Endothelial cell of hepatic sinusoid (primary cell): ENCODE results near the gene RERE.
"Not testable (repeated sequence)": the region's sequence is repeated elsewhere in the genome, so short reads cannot be mapped to it uniquely, and the experiment has no call there.

ENCODE experiments used
- in situ Hi-C: cut with HindIII; loops from 2 replicates; pipeline ENCODE4 v1.10.0; 2017; ENCODE audit warnings: low sequenced_read_pairs

The RERE gene

DNA sequence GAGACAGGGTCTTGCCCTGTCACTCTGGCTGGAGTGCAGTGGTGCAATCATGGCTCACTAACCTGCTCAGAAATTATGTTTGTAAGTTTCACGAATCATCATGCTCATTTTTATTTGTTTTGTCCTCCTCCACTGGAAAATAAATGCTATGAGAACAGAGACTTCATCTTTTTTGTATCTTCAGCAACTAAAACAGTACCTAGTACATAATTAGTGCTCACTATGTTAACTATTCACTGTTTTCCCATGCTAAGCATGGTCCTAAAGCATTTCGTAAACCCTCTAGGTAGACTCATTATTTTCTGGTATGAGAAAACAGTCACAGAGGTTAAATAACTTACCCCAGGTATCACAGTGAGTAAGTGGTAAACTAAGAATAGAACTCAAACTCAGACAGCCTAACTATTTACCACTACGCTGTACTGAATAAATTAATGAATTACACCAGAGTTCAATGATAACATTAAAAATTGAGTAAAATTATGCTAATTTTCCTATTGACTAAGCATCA lies 118.4 kb downstream of the RERE start:
- in situ Hi-C loops, result no loop called here

DNA sequence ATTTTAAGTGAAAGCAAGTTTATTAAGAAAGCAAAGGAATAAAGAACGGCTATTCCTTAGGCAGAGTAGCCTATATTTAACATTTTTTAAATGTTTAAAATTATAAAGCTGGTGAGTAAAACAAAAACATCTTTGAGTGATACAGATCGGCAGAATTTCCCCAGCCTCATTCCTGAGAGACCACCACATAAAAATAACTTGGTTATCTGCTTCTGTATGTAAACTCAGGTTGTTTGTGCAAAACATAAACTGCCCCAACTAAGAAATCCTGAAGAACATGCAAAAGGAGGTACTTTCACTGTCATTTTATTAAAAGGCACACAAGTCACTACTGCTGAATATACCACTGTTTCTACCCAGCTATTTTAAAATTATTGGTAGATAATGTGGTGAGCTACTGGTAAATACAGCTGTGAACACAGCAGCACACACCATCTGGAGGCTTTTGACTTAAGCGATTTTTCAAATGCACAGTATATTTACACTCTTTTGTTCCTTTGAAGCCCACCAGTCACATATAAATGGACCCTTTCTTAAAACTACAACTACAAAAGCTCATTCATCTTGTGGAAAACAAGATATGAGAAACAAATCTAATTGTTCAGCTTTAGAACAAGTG lies 119.3 kb downstream of the RERE start:
- in situ Hi-C loops, result no loop called here

DNA sequence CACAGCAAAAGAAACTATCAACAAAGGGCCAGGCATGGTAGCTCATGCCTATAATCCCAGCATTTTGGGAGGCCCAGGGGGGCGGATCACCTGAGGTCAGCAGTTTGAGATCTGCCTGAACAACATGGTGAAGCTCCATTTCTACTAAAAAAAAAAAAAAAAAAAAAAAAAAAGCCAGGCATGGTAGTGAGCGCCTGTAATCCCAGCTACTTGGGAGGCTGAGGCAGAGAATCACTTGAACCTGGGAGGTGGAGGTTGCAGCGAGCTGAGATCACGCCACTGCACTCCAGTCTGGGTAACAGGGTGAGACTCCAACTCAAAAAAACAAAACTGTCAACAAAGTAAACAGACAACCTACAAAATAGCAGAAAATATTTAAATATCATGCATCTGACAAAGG lies 122.0 kb downstream of the RERE start:
- in situ Hi-C loops, result not testable (repeated sequence)

DNA sequence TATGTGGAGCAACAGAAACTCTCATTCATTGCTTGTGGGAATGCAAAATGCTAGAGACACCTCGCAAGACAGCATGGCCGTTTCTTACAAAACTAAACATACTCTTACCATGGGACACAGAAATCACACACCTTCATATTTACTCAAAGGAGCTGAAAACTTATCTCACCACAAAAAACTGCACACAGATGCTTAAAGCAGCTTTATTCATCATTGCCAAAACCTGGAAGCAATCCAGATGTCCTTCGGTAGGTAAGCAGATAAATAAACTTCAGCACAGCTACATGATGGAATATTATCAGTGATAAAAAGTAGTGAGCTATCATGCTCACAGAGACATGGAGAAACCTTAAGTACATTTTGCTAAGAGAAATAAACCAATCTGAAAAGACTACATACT lies 124.3 kb downstream of the RERE start:
- in situ Hi-C loops, result no loop called here

- in situ Hi-C loops, result no loop called here
These were observed 125.8 kb downstream of the RERE start for GRCh38 chr1:8691662-8692061.

GRCh38 chr1:8690253-8690525 lies 127.3 kb downstream of the RERE start:
- in situ Hi-C loops, result no loop called here

DNA sequence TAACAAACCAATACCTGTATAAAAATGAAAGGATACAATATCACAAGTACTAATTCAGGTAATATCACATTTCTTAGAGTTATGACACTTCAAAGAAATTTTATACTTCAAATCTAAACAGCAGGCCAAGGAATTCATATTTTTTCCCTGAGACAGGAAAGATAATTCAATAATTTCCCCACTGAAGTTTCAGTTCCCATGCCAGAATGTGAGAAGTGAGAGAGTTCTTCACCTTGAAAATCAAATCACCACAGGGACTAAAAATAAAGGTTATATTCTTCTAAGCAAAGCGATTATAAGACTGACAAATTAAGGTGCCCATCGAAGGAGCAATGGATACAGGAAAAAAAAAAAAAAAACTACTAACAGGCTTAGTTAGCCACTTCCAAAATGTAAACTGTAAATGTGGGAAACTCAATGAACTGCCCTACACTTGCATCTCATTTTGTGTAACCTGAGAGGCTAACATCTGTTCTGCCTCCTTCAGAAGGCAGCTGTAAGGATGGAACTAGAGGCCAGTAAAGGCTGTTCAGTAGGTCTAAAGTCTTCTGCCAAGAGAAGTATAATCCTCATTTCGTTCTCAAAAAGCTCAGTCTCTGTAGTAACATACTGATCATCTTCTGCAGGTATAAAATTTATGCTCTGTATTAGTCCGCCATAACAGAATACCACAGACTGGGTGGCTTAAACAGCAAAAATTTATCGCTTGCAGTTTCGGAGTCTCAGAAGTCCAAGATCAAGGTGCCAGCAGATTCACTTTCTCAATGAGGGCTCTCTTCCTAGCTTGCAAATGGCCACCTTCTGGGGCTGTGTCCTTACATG lies 127.8 kb downstream of the RERE start:
- in situ Hi-C loops, result no loop called here

- in situ Hi-C loops, result no loop called here
These were observed 129.9 kb downstream of the RERE start for GRCh38 chr1:8687538-8687937.

- in situ Hi-C loops, result no loop called here
These were observed 130.4 kb downstream of the RERE start for GRCh38 chr1:8687039-8687438.

DNA sequence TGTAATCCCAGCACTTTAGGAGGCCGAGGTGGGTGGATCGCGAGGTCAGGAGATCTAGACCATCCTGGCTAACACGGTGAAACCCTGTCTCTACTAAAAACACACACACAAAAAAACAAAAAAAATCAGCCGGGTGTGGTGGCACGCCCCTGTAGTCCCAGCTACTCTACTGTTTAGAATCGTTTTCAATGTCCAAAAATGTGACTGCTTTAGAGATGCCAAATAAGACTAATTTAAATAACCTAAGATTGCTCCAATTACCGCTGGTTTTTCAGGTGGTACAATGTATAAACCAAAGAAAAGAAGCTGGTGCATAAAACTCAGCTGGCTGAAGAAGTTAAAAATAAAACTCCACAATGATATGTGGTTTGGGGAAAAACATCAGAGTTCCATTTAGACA lies 132.0 kb downstream of the RERE start:
- in situ Hi-C loops, result no loop called here

DNA sequence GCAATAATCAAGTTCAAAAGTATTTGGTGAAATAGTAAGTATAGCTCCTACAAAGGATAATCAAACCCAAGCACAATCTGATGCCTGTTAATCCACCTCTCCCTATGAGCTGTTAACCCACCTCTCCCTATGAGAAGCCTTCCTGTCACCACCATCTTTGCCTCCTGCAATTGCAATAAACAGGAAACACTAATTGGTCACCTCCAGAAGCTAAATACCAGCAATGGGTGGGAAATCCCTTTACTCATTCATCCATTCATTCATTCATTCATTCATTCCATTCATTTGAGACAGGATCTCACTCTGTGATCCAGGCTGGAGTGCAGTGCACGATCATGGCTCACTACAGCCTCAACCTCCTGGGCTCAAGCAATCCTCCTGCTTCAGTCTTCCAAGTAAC lies 132.8 kb downstream of the RERE start:
- in situ Hi-C loops, result no loop called here

- in situ Hi-C loops, result no loop called here
These were observed 134.9 kb downstream of the RERE start for GRCh38 chr1:8682573-8682972.

DNA sequence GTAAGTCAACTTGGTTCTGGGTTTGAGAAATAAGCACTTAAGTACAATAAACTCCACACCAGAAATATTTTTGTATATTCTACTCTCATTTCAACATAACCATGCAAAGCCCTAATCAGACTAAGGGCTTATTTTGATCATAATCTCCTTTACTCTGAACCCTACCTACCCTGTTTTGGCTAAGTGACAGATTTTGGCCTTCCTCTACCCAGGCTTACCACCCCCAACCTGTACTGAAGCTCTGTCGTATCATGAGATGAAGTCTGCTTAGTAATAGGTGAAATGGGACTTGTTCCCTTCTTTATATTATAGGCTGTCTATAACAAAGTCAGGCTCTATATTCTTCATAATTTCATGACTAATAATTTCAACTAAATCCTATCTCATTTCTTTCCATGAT lies 135.5 kb downstream of the RERE start:
- in situ Hi-C loops, result no loop called here

GRCh38 chr1:8680664-8681650 lies 136.5 kb downstream of the RERE start:
- in situ Hi-C loops, result no loop called here

DNA sequence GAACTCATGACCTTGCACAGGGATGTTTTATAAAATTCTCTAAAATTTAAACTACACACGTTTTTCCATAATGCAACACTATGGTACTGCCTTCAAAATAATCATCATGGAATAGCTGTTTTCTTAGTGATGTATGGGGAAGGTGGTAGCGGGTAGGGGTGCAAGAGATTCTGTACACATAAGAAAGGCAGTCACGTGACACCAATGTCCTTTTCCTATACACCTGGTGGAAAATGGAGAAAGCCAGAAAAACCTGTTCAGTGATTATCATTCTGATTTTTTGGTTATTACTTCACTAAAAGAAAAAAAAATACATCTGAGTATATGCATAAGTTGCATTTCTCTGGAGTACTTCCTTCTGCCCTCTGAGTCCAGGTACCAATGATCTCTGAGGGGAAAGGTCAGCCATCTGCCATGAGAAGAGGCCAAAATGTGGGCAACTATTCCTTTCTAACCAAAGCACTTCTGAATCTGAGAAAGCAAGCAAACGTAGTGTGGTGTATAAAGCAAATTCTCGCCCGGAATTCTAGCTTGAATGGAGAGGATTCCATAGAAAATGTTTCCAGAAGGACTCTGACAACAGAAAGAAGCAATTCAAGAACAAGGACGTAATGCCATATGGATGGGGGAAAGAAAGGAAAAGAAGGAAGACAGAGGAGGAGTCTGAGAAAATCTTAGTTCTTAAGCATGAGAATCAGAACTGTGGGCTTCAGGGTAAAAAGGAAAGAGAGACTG lies 137.3 kb downstream of the RERE start:
- in situ Hi-C loops, result no loop called here

DNA sequence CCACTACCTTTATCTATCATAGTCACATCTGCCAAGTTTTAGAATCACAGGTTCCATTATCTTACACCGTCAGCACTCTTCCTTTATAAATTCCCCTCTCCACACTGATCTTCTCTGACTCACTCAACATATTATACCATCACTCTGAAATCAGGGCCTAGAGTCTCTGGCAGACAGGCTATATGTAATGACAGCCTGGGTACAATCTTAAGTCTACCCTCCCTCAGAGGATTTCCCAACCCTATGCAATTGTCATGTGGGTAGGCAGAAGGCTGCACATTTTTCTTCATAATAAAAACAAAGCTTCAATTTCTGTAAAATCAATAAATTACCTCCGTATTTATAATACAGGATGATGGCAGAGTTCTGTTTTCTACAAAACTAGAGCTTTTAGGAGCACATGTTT lies 138.0 kb downstream of the RERE start:
- in situ Hi-C loops, result no loop called here

- in situ Hi-C loops, result no loop called here
These were observed 138.6 kb downstream of the RERE start for GRCh38 chr1:8678673-8679394.

DNA sequence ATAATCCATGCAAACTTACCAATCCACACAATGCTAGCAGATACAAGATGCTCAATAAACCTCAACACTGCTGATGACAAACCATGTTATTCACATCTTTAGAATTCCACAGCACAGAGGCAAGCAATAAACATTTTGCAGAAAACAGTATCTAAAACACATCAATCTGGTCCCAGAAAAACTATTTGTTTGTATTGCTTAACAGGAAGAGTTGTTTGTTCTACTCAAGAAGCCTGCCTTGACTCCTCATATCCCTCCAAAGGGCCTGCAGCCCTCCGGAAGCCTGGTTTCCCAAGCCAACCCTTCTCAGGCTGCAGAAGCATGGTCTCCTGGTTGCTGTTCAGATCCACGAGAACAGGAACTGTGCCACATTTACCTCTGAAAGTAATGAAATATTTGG lies 139.7 kb downstream of the RERE start:
- in situ Hi-C loops, result no loop called here

DNA sequence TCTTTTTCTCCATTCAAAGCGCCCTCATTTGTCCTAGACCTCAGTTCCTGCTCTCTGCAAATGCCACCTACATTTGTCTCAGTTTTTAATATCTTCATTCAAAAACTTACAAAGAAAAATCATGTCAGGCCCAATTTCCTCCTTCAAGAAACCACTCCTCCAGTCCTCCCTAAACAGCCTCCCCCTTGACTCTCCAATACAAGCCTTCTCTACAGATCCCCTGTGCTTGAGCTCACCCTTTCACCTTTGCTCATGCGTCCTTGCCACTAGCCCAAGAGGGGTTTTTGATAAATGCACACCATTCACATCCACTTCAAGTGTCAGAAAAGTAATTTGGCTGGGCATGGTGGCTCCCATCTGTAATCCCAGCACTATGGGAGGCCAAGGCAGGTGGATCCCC lies 140.6 kb downstream of the RERE start:
- in situ Hi-C loops, result no loop called here

GRCh38 chr1:8676072-8676471 lies 141.4 kb downstream of the RERE start:
- in situ Hi-C loops, result no loop called here
